Omental fat pad (tissue), 4 donors: ENCODE data around the gene FBN2. TPM values are rescaled to one million over a fixed set of nuclear protein-coding genes. Genes with fewer than 3 reads are reported as not detected.
"Not testable (repeated sequence)": the region's sequence is repeated elsewhere in the genome, so short reads cannot be mapped to it uniquely, and the experiment has no call there.

Experiments used
- ATAC-seq: fragments of 150-250 bp; one replicate; pipeline ENCODE4 v1.9.1; 2016; ENCODE audit warnings: mild to moderate bottlenecking, moderate library complexity; ENCODE audit not compliant: low FRiP score
- DNase-seq: peaks from one replicate; pipeline ENCODE4 v3.0.0-alpha.2; 2019; ENCODE audit warnings: low spot score
- total RNA-seq, 4 donors: library from RNA; depleted of rRNA; stranded (reverse); fragments of >200 nt; gene quantifications; one replicate each; pipeline ENCODE4 v1.1.0, GENCODE V29; 2016
- TF ChIP-seq, protein P1 (sequence below), 3 donors: fragments of 450-650 bp; IDR thresholded peaks; one replicate each; pipeline ENCODE4 v1.5.1; 2016 to 2017; ENCODE audit warnings: antibody characterized with exemption in 3 of 3, mild to moderate bottlenecking in 3 of 3, moderate library complexity in 2 of 3

Gene FBN2
- total RNA-seq, 4 donors from 2014 or later = 0.56 to 3.2 (median 0.79) TPM

DNA sequence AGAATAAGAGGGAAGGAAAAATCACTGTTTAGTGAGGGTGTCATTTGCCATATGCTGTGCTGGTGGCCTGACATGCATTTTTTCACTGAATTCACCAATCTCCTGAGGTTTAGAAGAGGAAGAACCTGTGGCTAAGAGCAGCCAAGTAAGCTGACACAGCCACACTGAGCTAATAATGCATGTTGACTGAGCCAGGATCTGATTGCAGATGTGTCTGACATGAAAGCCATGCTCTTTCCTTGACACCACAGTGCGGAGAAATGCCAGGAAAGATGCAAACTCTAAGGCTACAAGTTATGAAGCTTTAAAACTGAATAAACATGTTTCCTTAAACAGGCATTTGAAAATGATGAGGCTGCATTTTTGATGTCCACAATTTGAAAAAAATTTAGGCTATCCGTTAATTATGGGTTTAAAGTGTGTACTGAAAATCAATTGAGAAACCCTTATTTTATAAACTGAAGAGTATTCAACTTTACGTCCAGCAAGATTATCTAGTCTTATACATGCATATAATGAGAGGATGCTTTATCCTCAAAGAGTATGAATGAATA lies 208.6 kb downstream of the FBN2 start:
- TF ChIP-seq, protein P1, sequence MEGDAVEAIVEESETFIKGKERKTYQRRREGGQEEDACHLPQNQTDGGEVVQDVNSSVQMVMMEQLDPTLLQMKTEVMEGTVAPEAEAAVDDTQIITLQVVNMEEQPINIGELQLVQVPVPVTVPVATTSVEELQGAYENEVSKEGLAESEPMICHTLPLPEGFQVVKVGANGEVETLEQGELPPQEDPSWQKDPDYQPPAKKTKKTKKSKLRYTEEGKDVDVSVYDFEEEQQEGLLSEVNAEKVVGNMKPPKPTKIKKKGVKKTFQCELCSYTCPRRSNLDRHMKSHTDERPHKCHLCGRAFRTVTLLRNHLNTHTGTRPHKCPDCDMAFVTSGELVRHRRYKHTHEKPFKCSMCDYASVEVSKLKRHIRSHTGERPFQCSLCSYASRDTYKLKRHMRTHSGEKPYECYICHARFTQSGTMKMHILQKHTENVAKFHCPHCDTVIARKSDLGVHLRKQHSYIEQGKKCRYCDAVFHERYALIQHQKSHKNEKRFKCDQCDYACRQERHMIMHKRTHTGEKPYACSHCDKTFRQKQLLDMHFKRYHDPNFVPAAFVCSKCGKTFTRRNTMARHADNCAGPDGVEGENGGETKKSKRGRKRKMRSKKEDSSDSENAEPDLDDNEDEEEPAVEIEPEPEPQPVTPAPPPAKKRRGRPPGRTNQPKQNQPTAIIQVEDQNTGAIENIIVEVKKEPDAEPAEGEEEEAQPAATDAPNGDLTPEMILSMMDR (IDR thresholded peaks at IDR 0.05) = no peak
- no peak for DNase-seq
- ATAC-seq = no peak

DNA sequence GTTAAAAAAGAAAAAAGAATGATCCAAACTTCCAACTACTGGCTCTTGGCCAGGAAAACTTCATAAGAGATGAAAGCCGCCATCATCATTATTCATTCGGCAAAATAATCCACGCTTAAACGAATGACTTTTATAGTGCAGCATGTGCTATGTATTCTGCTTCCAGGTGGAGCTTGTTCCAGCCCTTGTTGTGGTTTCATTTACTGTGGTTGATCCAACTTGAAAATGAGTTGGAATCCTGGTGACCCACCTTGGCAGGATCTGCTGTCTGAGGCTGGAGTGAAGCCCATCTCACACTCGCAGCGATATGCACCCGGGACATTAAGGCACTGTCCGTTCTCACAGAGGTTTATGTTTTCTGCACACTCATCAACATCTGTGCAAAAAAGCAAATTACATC lies 209.6 kb downstream of the FBN2 start:
- DNase-seq (no peak), ATAC-seq (no peak)
- TF ChIP-seq, protein P1 (IDR thresholded peaks at IDR 0.05) = no peak

DNA sequence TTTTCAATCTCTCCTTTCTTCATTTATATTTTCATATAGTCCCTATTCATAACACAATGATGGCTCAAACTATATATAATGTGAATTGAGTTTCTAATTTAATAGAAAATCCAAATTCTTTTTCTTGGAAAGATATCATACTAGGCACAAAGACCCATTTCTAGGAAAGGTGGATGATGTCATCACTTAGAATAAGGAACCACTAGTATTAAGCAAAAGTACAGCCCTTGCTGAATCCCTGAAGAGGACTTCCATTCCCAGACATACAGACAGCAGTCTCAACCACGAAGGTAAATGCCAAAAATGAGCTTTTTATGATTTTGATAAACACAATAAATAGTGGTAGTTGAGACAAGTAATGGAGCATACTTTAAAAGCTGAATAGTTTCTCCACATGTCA lies 210.0 kb downstream of the FBN2 start:
- TF ChIP-seq, protein P1 (IDR thresholded peaks at IDR 0.05) = no peak
- DNase-seq (no peak), ATAC-seq (no peak)

DNA sequence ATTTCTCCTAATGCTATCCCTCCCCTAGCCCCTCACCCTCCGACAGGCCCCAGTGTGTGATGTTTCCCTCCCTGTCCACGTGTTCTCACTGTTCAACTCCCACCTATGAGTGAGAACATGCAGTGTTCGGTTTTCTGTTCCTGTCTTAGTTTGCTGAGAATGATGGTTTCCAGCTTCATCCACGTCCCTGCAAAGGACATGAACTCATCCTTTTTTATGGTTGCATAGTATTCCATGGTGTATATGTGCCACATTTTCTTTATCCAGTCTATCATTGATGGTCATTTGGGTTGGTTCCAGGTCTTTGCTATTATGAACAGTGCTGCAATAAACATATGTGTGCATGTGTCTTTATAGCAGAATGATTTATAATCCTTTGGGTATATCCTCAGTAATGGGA lies 216.6 kb downstream of the FBN2 start:
- DNase-seq, ATAC-seq: not testable (repeated sequence)

DNA sequence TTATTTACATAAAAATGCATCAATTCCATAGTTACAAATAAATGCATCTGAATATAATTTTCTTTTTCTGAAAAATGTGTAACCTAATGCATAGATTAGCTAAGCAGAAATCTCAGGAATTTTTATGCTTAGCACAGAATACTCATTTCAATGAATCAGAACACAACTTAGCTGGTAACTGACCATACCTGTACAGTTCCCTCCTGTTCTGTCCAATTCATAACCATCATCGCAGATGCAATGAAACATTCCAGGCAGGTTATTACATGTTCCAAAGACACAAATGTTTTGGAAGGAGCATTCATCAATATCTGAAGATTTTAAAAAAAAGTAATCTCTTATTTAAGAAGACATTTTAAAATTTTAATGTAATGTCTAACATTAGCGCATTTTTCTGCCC lies 219.4 kb downstream of the FBN2 start:
- ATAC-seq (no peak), DNase-seq (no peak)
- TF ChIP-seq, protein P1 (IDR thresholded peaks at IDR 0.05) = no peak

DNA sequence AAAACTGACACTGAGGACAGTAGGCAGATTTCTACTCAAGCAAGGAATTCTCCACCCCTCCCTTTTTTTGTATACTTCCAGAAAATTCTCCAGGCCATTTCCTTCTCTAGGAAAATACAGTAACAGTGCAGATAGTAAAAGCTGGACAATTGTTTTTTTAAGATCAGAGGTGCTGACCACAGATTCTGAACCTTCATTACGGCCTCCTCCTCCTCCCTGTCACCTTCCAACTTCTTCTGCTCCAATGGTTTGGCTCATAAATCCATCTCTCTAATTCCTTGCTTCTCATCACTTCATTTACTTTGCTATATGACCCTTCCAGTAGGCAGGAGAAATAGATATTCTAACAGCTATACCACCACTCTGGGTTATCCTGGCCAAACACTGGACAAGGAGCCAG lies 220.6 kb downstream of the FBN2 start:
- no peak for ATAC-seq
- TF ChIP-seq, protein P1 (IDR thresholded peaks at IDR 0.05) = no peak

DNA sequence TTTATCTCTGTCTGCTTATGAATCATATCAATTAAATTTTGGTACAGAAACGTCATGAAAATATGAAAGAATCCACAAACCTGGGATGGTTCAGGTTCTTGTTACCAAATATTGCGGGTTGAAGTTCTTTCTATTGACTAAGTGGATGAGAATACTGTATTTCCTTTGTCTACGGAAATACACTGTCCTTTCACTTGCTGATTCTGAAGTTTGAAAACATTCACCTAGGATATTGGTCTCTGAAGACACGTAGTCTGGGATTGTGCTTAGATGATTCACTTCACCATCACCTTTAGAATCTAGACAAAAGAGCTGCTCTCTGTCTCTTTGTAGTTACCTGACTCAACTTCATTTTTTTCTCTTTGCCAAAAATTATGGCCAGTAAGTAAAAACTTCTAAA lies 222.4 kb downstream of the FBN2 start:
- DNase-seq (no peak), ATAC-seq (no peak)
- TF ChIP-seq, protein P1 (IDR thresholded peaks at IDR 0.05) = no peak

More for the DNA sequence above, 220.6 kb downstream of the FBN2 start:
- no peak for DNase-seq

DNA sequence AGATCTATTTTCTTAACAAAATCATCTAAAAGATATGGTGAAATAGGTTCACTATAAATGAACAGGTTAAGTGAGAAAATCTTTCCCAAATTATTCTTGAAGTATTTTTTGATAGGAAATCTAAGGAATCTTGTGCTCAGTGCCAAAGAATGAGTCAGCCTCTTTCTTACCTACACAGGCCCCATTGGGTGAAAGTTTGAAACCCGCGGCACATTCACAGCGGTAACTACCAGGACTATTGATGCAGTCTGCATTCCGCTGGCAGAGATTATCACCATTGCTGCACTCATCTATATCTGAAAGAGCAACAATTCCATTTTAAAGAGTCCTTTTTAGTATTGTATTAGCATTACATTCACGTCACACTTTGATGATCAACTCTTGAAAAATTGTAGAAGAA lies 232.7 kb downstream of the FBN2 start:
- TF ChIP-seq, protein P1 (IDR thresholded peaks at IDR 0.05) = no peak
- ATAC-seq = no peak

More for the DNA sequence above, 232.7 kb downstream of the FBN2 start:
- DNase-seq = no peak
